ENCODE data around the gene ZDHHC18. TPM values are rescaled to one million over a fixed set of nuclear protein-coding genes. Genes with fewer than 3 reads are reported as not detected.
A peak's percentile ranks its signal among the peaks of the same experiment; 100 is the strongest.

ZDHHC18 gene
- total RNA-seq, 1 donor from 2014 or later = 30.3 TPM

DNA sequence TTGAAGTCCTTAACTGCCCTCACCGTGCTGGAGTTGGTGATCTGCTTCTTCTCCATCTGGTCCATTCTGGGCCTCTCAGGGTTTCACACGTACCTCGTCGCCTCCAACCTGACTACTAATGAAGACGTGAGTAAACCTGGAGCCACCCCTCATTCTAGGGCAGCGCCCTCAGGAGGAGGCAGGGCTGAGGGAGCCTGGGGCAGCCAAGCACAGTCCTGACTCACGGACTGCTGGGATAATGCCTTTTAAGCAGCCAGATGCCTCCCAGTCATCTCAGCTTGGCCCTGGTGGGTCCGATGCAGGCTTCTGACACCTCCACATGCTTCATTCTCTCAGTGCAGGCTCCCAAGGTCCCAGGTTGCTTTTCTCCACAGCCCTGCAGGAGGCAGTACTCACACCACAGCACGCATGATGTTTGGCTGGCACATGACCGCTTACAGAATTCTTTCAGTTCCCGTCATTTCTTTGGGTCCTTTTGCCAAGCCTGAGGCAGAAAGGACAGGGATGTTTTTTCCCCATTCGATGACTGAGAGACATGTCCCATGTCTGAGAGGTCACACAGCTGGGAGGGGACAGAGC lies 24.7 kb downstream of the ZDHHC18 start:
- Mint-ChIP-seq H3K27me3 (no peaks in the 10 kb centered on the region), H3K27ac (no peak overlapping the region), H3K4me3 (no peak overlapping the region), H3K4me1 (no peaks in the 10 kb centered on the region), H3K36me3 (ENCODE audit: low read depth) (peaks cover 72% of the 10 kb centered on the region), H3K9me3 (no peaks in the 10 kb centered on the region)
- ChIA-PET CTCF (no interaction called here), POLR2A (interaction anchor here (0.7 kb wide), 1 partner anchor 319 kb away, joined by 3 read pairs; no protein-coding TSS in a partner anchor)
- ATAC-seq (ENCODE audit: low read depth) (no peak), DNase-seq (no peak)
- intact Hi-C loops (cut with micrococcal nuclease) = no loop called here
- TF ChIP-seq, protein P1, sequence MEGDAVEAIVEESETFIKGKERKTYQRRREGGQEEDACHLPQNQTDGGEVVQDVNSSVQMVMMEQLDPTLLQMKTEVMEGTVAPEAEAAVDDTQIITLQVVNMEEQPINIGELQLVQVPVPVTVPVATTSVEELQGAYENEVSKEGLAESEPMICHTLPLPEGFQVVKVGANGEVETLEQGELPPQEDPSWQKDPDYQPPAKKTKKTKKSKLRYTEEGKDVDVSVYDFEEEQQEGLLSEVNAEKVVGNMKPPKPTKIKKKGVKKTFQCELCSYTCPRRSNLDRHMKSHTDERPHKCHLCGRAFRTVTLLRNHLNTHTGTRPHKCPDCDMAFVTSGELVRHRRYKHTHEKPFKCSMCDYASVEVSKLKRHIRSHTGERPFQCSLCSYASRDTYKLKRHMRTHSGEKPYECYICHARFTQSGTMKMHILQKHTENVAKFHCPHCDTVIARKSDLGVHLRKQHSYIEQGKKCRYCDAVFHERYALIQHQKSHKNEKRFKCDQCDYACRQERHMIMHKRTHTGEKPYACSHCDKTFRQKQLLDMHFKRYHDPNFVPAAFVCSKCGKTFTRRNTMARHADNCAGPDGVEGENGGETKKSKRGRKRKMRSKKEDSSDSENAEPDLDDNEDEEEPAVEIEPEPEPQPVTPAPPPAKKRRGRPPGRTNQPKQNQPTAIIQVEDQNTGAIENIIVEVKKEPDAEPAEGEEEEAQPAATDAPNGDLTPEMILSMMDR (IDR thresholded peaks at IDR 0.05) = no peak

DNA sequence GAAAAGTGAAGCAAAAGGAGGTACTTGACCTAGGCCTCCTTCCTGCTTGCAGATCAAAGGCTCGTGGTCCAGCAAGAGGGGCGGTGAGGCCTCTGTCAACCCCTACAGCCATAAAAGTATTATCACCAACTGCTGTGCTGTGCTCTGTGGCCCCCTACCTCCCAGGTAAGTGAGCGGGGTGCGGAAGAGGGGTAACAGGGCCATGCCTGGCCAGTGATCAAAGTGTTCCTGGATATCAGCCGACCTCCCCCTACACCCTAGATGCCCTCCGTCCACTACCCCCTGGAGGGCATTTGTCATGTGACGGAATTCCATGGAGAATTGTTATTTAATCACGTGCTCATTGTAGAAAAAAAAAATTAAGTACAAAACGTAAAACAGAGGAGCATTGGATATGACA lies 26.2 kb downstream of the ZDHHC18 start:
- Mint-ChIP-seq H3K27ac (no peak overlapping the region), H3K27me3 (no peaks in the 10 kb centered on the region), H3K9me3 (no peaks in the 10 kb centered on the region), H3K36me3 (ENCODE audit: low read depth) (peaks cover 70% of the 10 kb centered on the region), H3K4me1 (no peaks in the 10 kb centered on the region), H3K4me3 (no peak overlapping the region)
- CTCF ChIA-PET = interaction anchor here (0.6 to 3.9 kb wide), 3 partner anchors 13 to 28 kb away, joined by 3 to 18 read pairs (median 3); no protein-coding TSS in a partner anchor
- POLR2A ChIA-PET = no interaction called here
- TF ChIP-seq, protein P1 (IDR thresholded peaks at IDR 0.05) = no peak
- intact Hi-C loops (cut with micrococcal nuclease) = loop anchor here (1.0 to 2.0 kb wide), 3 partner anchors 13 to 26 kb away; no protein-coding TSS in a partner anchor
- ATAC-seq (ENCODE audit: low read depth) (no peak), DNase-seq (no peak)

DNA sequence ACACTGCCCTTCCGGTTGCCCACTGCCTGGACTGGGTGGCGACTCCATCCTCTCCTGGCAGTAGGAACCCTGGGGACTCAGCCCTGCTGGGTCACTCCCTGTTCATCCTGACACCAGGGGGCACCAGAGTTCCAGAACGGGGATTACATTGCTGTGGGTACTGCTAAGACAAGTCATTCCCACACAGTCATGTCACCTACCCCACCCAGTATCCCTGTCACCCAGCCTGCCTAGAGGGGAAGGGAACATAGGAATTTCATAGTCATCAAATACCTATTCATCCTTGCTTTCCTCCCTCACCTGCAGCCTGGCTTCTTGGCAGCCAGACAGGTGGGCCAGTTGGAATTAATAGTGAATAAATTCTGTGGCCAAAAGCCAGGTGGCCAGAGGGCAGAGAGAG lies 26.7 kb downstream of the ZDHHC18 start:
- intact Hi-C loops (cut with micrococcal nuclease) = loop anchor here (1.0 to 2.0 kb wide), 3 partner anchors 12 to 25 kb away; no protein-coding TSS in a partner anchor
- ChIA-PET CTCF (interaction anchor here (1.5 to 3.9 kb wide), 2 partner anchors 25 to 28 kb away, joined by 3 to 18 read pairs; no protein-coding TSS in a partner anchor), POLR2A (interaction anchor here (0.6 kb wide), 1 partner anchor 72 kb away, joined by 4 read pairs; no protein-coding TSS in a partner anchor)
- ATAC-seq (ENCODE audit: low read depth) (peak; percentile 94), DNase-seq (peak; percentile 67)
- TF ChIP-seq, protein P1 (IDR thresholded peaks at IDR 0.05) = no peak
- Mint-ChIP-seq H3K27me3 (no peaks in the 10 kb centered on the region), H3K4me1 (no peaks in the 10 kb centered on the region), H3K4me3 (no peak overlapping the region), H3K9me3 (no peaks in the 10 kb centered on the region), H3K27ac (no peak overlapping the region), H3K36me3 (ENCODE audit: low read depth) (peaks cover 65% of the 10 kb centered on the region)

DNA sequence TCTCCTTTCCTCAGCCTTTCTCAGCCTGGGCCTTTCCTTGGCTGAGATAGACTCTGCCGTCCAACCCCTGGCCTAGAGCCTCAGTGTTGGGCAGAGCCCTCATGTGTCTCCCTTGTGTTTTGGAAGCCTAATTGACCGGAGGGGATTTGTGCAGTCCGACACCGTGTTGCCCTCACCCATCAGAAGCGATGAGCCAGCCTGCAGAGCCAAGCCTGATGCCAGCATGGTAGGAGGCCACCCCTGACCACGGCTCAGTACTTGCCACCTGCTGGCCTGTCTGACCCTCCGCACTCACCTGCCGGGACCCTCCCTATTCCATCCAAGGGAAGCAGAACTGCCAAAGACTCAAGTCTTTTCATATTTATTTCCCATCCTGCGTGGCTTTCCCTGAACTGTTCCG lies 27.1 kb downstream of the ZDHHC18 start:
- no peaks in the 10 kb centered on the region for H3K27me3 Mint-ChIP-seq
- TF ChIP-seq, protein P1 (IDR thresholded peaks at IDR 0.05) = no peak
- H3K9me3 Mint-ChIP-seq = no peaks in the 10 kb centered on the region
- intact Hi-C loops (cut with micrococcal nuclease) = loop anchor here (1.0 to 2.0 kb wide), 3 partner anchors 12 to 25 kb away; no protein-coding TSS in a partner anchor
- no peak for ATAC-seq (ENCODE audit: low read depth)
- H3K36me3 Mint-ChIP-seq (ENCODE audit: low read depth) = peaks cover 61% of the 10 kb centered on the region
- CTCF ChIA-PET = interaction anchor here (1.5 to 3.9 kb wide), 2 partner anchors 25 to 27 kb away, joined by 3 to 18 read pairs; no protein-coding TSS in a partner anchor
- no peak for DNase-seq
- no peaks in the 10 kb centered on the region for H3K4me1 Mint-ChIP-seq
- no peak overlapping the region for H3K27ac Mint-ChIP-seq
- no peak overlapping the region for H3K4me3 Mint-ChIP-seq
- POLR2A ChIA-PET = interaction anchor here (0.6 kb wide), 1 partner anchor 73 kb away, joined by 4 read pairs; no protein-coding TSS in a partner anchor

DNA sequence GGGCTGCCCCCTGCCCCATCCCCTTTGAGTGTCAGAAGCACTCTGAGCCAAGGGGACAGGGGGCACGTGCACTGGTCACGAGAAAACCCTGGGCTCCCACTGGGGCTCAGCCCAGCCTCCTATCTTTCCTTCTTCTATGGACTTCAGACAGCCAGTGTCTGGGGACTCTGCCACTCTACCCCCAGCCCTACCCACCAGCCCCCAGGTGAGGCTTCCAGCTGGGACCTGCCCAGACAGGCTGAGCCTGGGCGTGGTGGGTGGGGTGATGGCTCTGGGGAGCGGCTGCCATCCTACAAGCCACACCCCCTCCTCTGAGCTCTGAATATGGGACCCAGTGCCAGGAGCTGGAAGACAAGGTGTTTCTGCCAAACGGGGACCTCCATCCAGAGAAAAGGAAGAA lies 28.4 kb downstream of the ZDHHC18 start:
- intact Hi-C loops (cut with micrococcal nuclease) = no loop called here
- H3K4me3 Mint-ChIP-seq = no peak overlapping the region
- no peaks in the 10 kb centered on the region for H3K4me1 Mint-ChIP-seq
- H3K9me3 Mint-ChIP-seq = no peaks in the 10 kb centered on the region
- ATAC-seq (ENCODE audit: low read depth) = no peak
- TF ChIP-seq, protein P1 (IDR thresholded peaks at IDR 0.05) = no peak
- no peaks in the 10 kb centered on the region for H3K27me3 Mint-ChIP-seq
- ChIA-PET CTCF (interaction anchor here (1.0 to 3.9 kb wide), 3 partner anchors 16 to 23 kb away, joined by 3 to 18 read pairs (median 4); no protein-coding TSS in a partner anchor), POLR2A (interaction anchor here (0.6 to 1.9 kb wide), 2 partner anchors 10 to 32 kb away, joined by 3 to 9 read pairs; no protein-coding TSS in a partner anchor)
- H3K27ac Mint-ChIP-seq = no peak overlapping the region
- no peak for DNase-seq
- peaks cover 51% of the 10 kb centered on the region for H3K36me3 Mint-ChIP-seq (ENCODE audit: low read depth)
